Measurements from ENCODE around the gene HIF1A.
"Not testable (repeated sequence)": the region's sequence is repeated elsewhere in the genome, so short reads cannot be mapped to it uniquely, and the experiment has no call there.

HIF1A gene

GRCh38 chr14:61737915-61738314 is 42.6 kb downstream of the HIF1A start:
- TF ChIP-seq, protein P1, sequence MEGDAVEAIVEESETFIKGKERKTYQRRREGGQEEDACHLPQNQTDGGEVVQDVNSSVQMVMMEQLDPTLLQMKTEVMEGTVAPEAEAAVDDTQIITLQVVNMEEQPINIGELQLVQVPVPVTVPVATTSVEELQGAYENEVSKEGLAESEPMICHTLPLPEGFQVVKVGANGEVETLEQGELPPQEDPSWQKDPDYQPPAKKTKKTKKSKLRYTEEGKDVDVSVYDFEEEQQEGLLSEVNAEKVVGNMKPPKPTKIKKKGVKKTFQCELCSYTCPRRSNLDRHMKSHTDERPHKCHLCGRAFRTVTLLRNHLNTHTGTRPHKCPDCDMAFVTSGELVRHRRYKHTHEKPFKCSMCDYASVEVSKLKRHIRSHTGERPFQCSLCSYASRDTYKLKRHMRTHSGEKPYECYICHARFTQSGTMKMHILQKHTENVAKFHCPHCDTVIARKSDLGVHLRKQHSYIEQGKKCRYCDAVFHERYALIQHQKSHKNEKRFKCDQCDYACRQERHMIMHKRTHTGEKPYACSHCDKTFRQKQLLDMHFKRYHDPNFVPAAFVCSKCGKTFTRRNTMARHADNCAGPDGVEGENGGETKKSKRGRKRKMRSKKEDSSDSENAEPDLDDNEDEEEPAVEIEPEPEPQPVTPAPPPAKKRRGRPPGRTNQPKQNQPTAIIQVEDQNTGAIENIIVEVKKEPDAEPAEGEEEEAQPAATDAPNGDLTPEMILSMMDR (IDR thresholded peaks at IDR 0.05; ENCODE audit: extremely low read depth, missing control alignments), result no peak
- DNase-seq (ENCODE audit: low spot score), result no peak

- TF ChIP-seq, protein P1 (IDR thresholded peaks at IDR 0.05; ENCODE audit: extremely low read depth, missing control alignments), result no peak
- no peak for DNase-seq (ENCODE audit: low spot score)
These were observed 43.8 kb downstream of the HIF1A start for GRCh38 chr14:61739133-61739532.

DNA sequence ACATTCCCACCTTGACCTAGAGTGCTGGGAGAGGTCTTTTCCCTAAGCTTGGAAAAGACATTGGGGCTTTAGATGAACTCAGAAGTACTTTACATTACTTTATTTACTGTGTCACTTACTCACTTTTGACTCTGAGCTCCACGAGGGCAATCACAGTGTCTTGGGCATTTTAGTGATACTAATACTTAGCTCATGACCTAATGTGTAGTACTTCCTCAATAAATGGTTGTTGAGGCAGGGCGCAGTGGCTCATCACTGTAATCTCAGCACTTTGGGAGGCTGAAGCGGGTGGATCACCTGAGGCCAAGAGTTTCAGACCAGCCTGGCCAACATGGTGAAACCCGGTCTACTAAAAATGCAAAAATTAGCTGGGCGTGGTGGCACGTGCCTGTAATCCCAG is 47.1 kb downstream of the HIF1A start:
- DNase-seq (ENCODE audit: low spot score), result no peak
- TF ChIP-seq, protein P1 (IDR thresholded peaks at IDR 0.05; ENCODE audit: extremely low read depth, missing control alignments), result no peak

GRCh38 chr14:61744238-61744637 is 48.9 kb downstream of the HIF1A start:
- TF ChIP-seq, protein P1 (IDR thresholded peaks at IDR 0.05; ENCODE audit: extremely low read depth, missing control alignments), result no peak
- no peak for DNase-seq (ENCODE audit: low spot score)

- not testable (repeated sequence) for DNase-seq (ENCODE audit: low spot score)
These were observed 51.0 kb downstream of the HIF1A start for GRCh38 chr14:61746346-61746745.

DNA sequence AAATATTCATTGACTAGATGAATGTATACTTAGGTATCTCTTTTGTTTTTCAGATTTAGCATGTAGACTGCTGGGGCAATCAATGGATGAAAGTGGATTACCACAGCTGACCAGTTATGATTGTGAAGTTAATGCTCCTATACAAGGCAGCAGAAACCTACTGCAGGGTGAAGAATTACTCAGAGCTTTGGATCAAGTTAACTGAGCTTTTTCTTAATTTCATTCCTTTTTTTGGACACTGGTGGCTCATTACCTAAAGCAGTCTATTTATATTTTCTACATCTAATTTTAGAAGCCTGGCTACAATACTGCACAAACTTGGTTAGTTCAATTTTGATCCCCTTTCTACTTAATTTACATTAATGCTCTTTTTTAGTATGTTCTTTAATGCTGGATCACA is 51.6 kb downstream of the HIF1A start:
- peak; percentile 10 for DNase-seq (ENCODE audit: low spot score)
- TF ChIP-seq, protein P1 (IDR thresholded peaks at IDR 0.05; ENCODE audit: extremely low read depth, missing control alignments), result no peak

GRCh38 chr14:61747342-61747741 is 52.0 kb downstream of the HIF1A start:
- DNase-seq (ENCODE audit: low spot score), result no peak
- TF ChIP-seq, protein P1 (IDR thresholded peaks at IDR 0.05; ENCODE audit: extremely low read depth, missing control alignments), result no peak

GRCh38 chr14:61749264-61749663 is 54.0 kb downstream of the HIF1A start:
- no peak for DNase-seq (ENCODE audit: low spot score)

More at GRCh38 chr14:61749264-61749663, 54.0 kb downstream of the HIF1A start:
- TF ChIP-seq, protein P1 (IDR thresholded peaks at IDR 0.05; ENCODE audit: extremely low read depth, missing control alignments), result no peak
